Thyroid gland (tissue), 4 donors: Measurements from ENCODE around the gene SCN8A.

Source experiments
- POLR2A ChIP-seq, 2 donors: fragments of 450-650 bp; IDR thresholded peaks; one replicate each; pipeline ENCODE4 v1.6.1; 2017; ENCODE audit warnings: antibody characterized with exemption in 2 of 2, mild to moderate bottlenecking in 2 of 2, moderate library complexity in 1 of 2
- TF ChIP-seq, protein P1 (sequence below), 6 experiments: fragments of 200-600 bp in 3 of 6; fragments of 450-650 bp in 3 of 6; sonication (generic) in 3 of 6; IDR thresholded peaks; one replicate each; pipeline ENCODE4 v1.5.1; 2016 to 2019; ENCODE audit warnings: antibody characterized with exemption in 6 of 6, mild to moderate bottlenecking in 2 of 6, inconsistent platforms in 1 of 6, moderate library complexity in 1 of 6

DNA sequence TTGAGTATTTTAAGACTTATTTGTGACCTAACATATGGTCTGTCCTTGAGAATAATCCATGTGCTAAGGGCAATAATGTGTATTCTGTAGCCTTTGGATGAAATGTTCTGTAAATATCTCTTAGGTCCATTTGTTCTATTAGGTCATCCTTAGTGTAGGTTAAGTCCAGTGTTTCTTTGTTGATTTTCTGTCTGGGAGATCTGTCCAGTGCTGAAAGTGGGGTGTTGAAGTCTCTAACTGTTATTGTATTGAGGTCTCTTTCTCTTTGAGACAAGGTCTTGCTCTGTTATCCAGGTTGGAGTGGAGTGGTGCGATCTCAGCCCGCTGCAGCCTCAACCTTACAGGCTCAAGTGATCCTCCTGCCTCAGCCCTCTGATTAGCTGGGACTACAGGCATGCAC is 149.5 kb downstream of the SCN8A start:
- no peak for TF ChIP-seq POLR2A (IDR thresholded peaks at IDR 0.05)
- TF ChIP-seq, protein P1, sequence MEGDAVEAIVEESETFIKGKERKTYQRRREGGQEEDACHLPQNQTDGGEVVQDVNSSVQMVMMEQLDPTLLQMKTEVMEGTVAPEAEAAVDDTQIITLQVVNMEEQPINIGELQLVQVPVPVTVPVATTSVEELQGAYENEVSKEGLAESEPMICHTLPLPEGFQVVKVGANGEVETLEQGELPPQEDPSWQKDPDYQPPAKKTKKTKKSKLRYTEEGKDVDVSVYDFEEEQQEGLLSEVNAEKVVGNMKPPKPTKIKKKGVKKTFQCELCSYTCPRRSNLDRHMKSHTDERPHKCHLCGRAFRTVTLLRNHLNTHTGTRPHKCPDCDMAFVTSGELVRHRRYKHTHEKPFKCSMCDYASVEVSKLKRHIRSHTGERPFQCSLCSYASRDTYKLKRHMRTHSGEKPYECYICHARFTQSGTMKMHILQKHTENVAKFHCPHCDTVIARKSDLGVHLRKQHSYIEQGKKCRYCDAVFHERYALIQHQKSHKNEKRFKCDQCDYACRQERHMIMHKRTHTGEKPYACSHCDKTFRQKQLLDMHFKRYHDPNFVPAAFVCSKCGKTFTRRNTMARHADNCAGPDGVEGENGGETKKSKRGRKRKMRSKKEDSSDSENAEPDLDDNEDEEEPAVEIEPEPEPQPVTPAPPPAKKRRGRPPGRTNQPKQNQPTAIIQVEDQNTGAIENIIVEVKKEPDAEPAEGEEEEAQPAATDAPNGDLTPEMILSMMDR (IDR thresholded peaks at IDR 0.05): no peak
